GM23248 (cell line): Measurements from ENCODE around the gene VPS35L. TPM values are rescaled to one million over a fixed set of nuclear protein-coding genes. Genes with fewer than 3 reads are reported as not detected.

Experiments
- DNase-seq: peaks from one replicate; pipeline ENCODE4 v3.0.0-alpha.2; 2015
- H2AFZ ChIP-seq: fragments of 200-600 bp; sonication (generic); 2 replicates; pipeline ENCODE4 v1.6.1; 2016; ENCODE audit warnings: antibody characterized with exemption
- H3F3A ChIP-seq: fragments of 200-600 bp; sonication (generic); 2 replicates; pipeline ENCODE4 v1.6.1; 2016; ENCODE audit warnings: mild to moderate bottlenecking, antibody characterized with exemption, mixed run types; ENCODE audit not compliant: insufficient read depth
- H3K27ac ChIP-seq: fragments of 200-600 bp; sonication (generic); 2 replicates; pipeline ENCODE4 v1.5.1; 2016; ENCODE audit warnings: mild to moderate bottlenecking
- H3K27me3 ChIP-seq: fragments of 200-600 bp; sonication (generic); replicated peaks from 2 replicates; pipeline ENCODE4 v1.6.1; 2016; ENCODE audit warnings: mild to moderate bottlenecking; ENCODE audit not compliant: insufficient read depth
- H3K36me3 ChIP-seq: fragments of 200-600 bp; sonication (generic); 2 replicates; pipeline ENCODE4 v1.6.1; 2016; ENCODE audit warnings: low read depth, mild to moderate bottlenecking
- H3K4me1 ChIP-seq: fragments of 200-600 bp; sonication (generic); 2 replicates; pipeline ENCODE4 v1.6.1; 2016; ENCODE audit warnings: mild to moderate bottlenecking; ENCODE audit not compliant: insufficient read depth
- H3K4me2 ChIP-seq: fragments of 200-600 bp; sonication (generic); one replicate; pipeline ENCODE4 v1.6.1; 2016; ENCODE audit warnings: mild to moderate bottlenecking; ENCODE audit not compliant: unreplicated experiment
- H3K4me3 ChIP-seq: fragments of 200-600 bp; sonication (generic); 2 replicates; pipeline ENCODE4 v1.5.1; 2016; ENCODE audit warnings: mild to moderate bottlenecking
- H3K79me2 ChIP-seq: fragments of 200-600 bp; sonication (generic); 2 replicates; pipeline ENCODE4 v1.6.1; 2016; ENCODE audit warnings: mild to moderate bottlenecking; ENCODE audit not compliant: insufficient read depth
- H3K9ac ChIP-seq: fragments of 200-600 bp; sonication (generic); 2 replicates; pipeline ENCODE4 v1.6.1; 2016; ENCODE audit warnings: mild to moderate bottlenecking
- H3K9me2 ChIP-seq: fragments of 200-600 bp; sonication (generic); 2 replicates; pipeline ENCODE4 v1.6.1; 2016; ENCODE audit warnings: mixed run types, mild to moderate bottlenecking, moderate library complexity; ENCODE audit not compliant: insufficient read depth
- H3K9me3 ChIP-seq: fragments of 200-600 bp; sonication (generic); one replicate; pipeline ENCODE4 v1.6.1; 2017; ENCODE audit warnings: low read depth
- H4K20me1 ChIP-seq: fragments of 200-600 bp; sonication (generic); 2 replicates; pipeline ENCODE4 v1.6.0; 2016; ENCODE audit not compliant: insufficient read depth
- EZH2 ChIP-seq: fragments of 200-600 bp; sonication (generic); IDR thresholded peaks from 2 replicates; pipeline ENCODE4 v1.6.1; 2018; ENCODE audit warnings: antibody characterized with exemption, mild to moderate bottlenecking; ENCODE audit not compliant: insufficient read depth, poor library complexity, severe bottlenecking
- EZH2phosphoT487 ChIP-seq: fragments of 200-600 bp; sonication (generic); IDR thresholded peaks from 2 replicates; pipeline ENCODE4 v1.6.1; 2018; ENCODE audit warnings: antibody characterized with exemption, moderate library complexity, mild to moderate bottlenecking, low read depth; ENCODE audit not compliant: insufficient read depth
- WGBS, 2 experiments: methylation state at CpG; one replicate each; pipeline ENCODE4 v1.1.6; 2015 to 2017; ENCODE audit warnings: low lambda C conversion rate in 2 of 2, low coverage in 1 of 2; ENCODE audit errors: missing lambda C conversion rate in 2 of 2; 5-methylcytosine and 5-hydroxymethylcytosine counted together
- in situ Hi-C: fragments of 300-500 bp; cut with MboI; formaldehyde crosslinking; loops from 2 replicates; pipeline ENCODE4 v1.15.0; 2020
- polyA plus RNA-seq: library from polyadenylated mRNA; unstranded; fragments of >200 nt; fragmentation: Nextera tagmentation; extraction: Ambion mirVana; gene quantifications from 2 replicates; pipeline ENCODE4 v1.2.1, GENCODE V29; 2016
- total RNA-seq: library from RNA; depleted of rRNA; stranded (reverse); fragments of >200 nt; shearing (Covaris generic); gene quantifications from 2 replicates; pipeline ENCODE4 v1.2.3, GENCODE V29; 2014

The VPS35L gene
- total and polyA plus RNA-seq, 2 experiments from 2014 or later = 19.9 to 58.2 TPM

GRCh38 chr16:19636436-19637267 is 81.1 kb downstream of the VPS35L start:
- 85 to 91% methylated on average over 7 of the region's 7 CpGs for WGBS, 2 experiments
- no peak overlapping the region for H3K9ac ChIP-seq
- H3K27ac ChIP-seq = no peak overlapping the region
- H2AFZ ChIP-seq = no peak overlapping the region
- no peak overlapping the region for H3K4me3 ChIP-seq
- in situ Hi-C loops = no loop called here
- H3F3A ChIP-seq = no peaks in the 10 kb centered on the region
- DNase-seq = no peak
- H3K27me3 ChIP-seq = no peaks in the 10 kb centered on the region
- H3K9me2 ChIP-seq = no peaks in the 10 kb centered on the region
- TF ChIP-seq EZH2phosphoT487 (no peak), EZH2 (no peak)
- H3K36me3 ChIP-seq = peaks cover 10% of the 10 kb centered on the region; the same call in 1 of the 2 replicates
- H4K20me1 ChIP-seq = no peaks in the 10 kb centered on the region
- H3K4me1 ChIP-seq = no peaks in the 10 kb centered on the region
- no peaks in the 10 kb centered on the region for H3K79me2 ChIP-seq
- no peak overlapping the region for H3K4me2 ChIP-seq
- H3K9me3 ChIP-seq = no peaks in the 10 kb centered on the region

- Histone ChIP-seq H3K27ac (no peak overlapping the region), H3K4me2 (no peak overlapping the region), H4K20me1 (no peaks in the 10 kb centered on the region), H3K9me2 (no peaks in the 10 kb centered on the region), H3K9me3 (no peaks in the 10 kb centered on the region), H3K27me3 (no peaks in the 10 kb centered on the region), H3K36me3 (peaks cover 22% of the 10 kb centered on the region; the same call in 1 of the 2 replicates), H3K4me1 (no peaks in the 10 kb centered on the region), H3K4me3 (no peak overlapping the region), H3F3A (no peaks in the 10 kb centered on the region), H2AFZ (no peak overlapping the region), H3K9ac (no peak overlapping the region), H3K79me2 (no peaks in the 10 kb centered on the region)
- TF ChIP-seq EZH2 = no peak
- TF ChIP-seq EZH2phosphoT487 = no peak
- in situ Hi-C loops = no loop called here
- WGBS, 2 experiments = 71 to 72% methylated on average over 8 of the region's 8 CpGs
- DNase-seq = no peak
Measured at GRCh38 chr16:19639986-19640421, 84.5 kb downstream of the VPS35L start.

GRCh38 chr16:19642501-19642900 is 87.0 kb downstream of the VPS35L start:
- H3K4me1 ChIP-seq = no peaks in the 10 kb centered on the region
- in situ Hi-C loops = no loop called here
- no peak overlapping the region for H3K9ac ChIP-seq
- no peak overlapping the region for H3K4me3 ChIP-seq
- no peak overlapping the region for H3K27ac ChIP-seq
- no peaks in the 10 kb centered on the region for H3K79me2 ChIP-seq
- no peaks in the 10 kb centered on the region for H4K20me1 ChIP-seq
- H3K9me3 ChIP-seq = no peaks in the 10 kb centered on the region
- H3K27me3 ChIP-seq = no peaks in the 10 kb centered on the region
- no peak for TF ChIP-seq EZH2phosphoT487
- TF ChIP-seq EZH2 = no peak
- WGBS, 2 experiments = 98 to 99% methylated on average over 4 of the region's 4 CpGs
- no peak overlapping the region for H2AFZ ChIP-seq
- H3K4me2 ChIP-seq = no peak overlapping the region
- H3K9me2 ChIP-seq = no peaks in the 10 kb centered on the region
- no peaks in the 10 kb centered on the region for H3F3A ChIP-seq
- DNase-seq = no peak
- H3K36me3 ChIP-seq = peaks cover 18% of the 10 kb centered on the region; the same call in 1 of the 2 replicates

GRCh38 chr16:19644877-19645276 is 89.4 kb downstream of the VPS35L start:
- TF ChIP-seq EZH2phosphoT487 = no peak
- no peak for TF ChIP-seq EZH2
- no peak overlapping the region for H2AFZ ChIP-seq
- no peaks in the 10 kb centered on the region for H4K20me1 ChIP-seq
- no peak overlapping the region for H3K4me2 ChIP-seq
- no peaks in the 10 kb centered on the region for H3K79me2 ChIP-seq
- H3K4me3 ChIP-seq = no peak overlapping the region
- in situ Hi-C loops = no loop called here
- peaks cover 12% of the 10 kb centered on the region; the same call in 1 of the 2 replicates for H3K36me3 ChIP-seq
- WGBS, 2 experiments = 94 to 97% methylated on average over 2 to 4 of the region's 4 CpGs
- H3K9ac ChIP-seq = no peak overlapping the region
- no peak for DNase-seq
- H3K9me3 ChIP-seq = no peaks in the 10 kb centered on the region
- no peaks in the 10 kb centered on the region for H3K9me2 ChIP-seq
- no peaks in the 10 kb centered on the region for H3K27me3 ChIP-seq
- no peak overlapping the region for H3K27ac ChIP-seq
- no peaks in the 10 kb centered on the region for H3F3A ChIP-seq
- no peaks in the 10 kb centered on the region for H3K4me1 ChIP-seq
